K562 (cell line): Measurements from ENCODE around the gene NHLH1. TPM values are rescaled to one million over a fixed set of nuclear protein-coding genes. Genes with fewer than 3 reads are reported as not detected.

Source experiments
- EP400 ChIP-seq: fragments of 450-650 bp; IDR thresholded peaks from 2 replicates; pipeline ENCODE4 v1.6.1; 2017; ENCODE audit warnings: antibody characterized with exemption, mild to moderate bottlenecking, moderate library complexity
- EWSR1 ChIP-seq: fragments of 450-650 bp; IDR thresholded peaks from 2 replicates; pipeline ENCODE4 v1.6.1; 2018; ENCODE audit warnings: borderline replicate concordance, mild to moderate bottlenecking, low read depth, moderate library complexity; ENCODE audit not compliant: partially characterized antibody
- GABPB2 ChIP-seq: fragments of 250-450 bp; sonication (Bioruptor Pico); conservative IDR thresholded peaks from 2 replicates; pipeline ENCODE4 v1.5.1; 2021; ENCODE audit warnings: mild to moderate bottlenecking
- HDAC1 ChIP-seq, 2 experiments: fragments of 450-650 bp; IDR thresholded peaks; 2 replicates each; pipeline ENCODE4 v1.6.1; 2016 to 2017; ENCODE audit warnings: inconsistent platforms in 1 of 2, mild to moderate bottlenecking in 1 of 2, moderate library complexity in 1 of 2
- SP1 ChIP-seq: sonication (generic); formaldehyde crosslinking; IDR thresholded peaks from 2 replicates; pipeline ENCODE4 v1.8.1; 2022; ENCODE audit warnings: mild to moderate bottlenecking, missing genetic modification reagents
- TARDBP ChIP-seq: fragments of 450-650 bp; IDR thresholded peaks from 2 replicates; pipeline ENCODE4 v1.6.1; 2016
- TBL1XR1 ChIP-seq, 2 experiments: IDR thresholded peaks; 2 replicates each; pipeline ENCODE4 v1.6.1; 2012; ENCODE audit warnings: improper control_type of control experiment in 2 of 2, low read length in 2 of 2, mild to moderate bottlenecking in 1 of 2
- TCF3 ChIP-seq: sonication (generic); formaldehyde crosslinking; IDR thresholded peaks from 2 replicates; pipeline ENCODE4 v1.4.0; 2020; ENCODE audit warnings: mild to moderate bottlenecking, missing genetic modification reagents
- TGIF2 ChIP-seq: sonication (generic); formaldehyde crosslinking; IDR thresholded peaks from 2 replicates; pipeline ENCODE4 v1.8.1; 2022; ENCODE audit warnings: mild to moderate bottlenecking, missing genetic modification reagents, moderate library complexity
- ZNF354B ChIP-seq: fragments of 250-450 bp; sonication (Bioruptor Pico); IDR thresholded peaks from 2 replicates; pipeline ENCODE4 v1.4.0; 2020
- ZNF589 ChIP-seq: fragments of 200-800 bp; sonication (Bioruptor generic); IDR thresholded peaks from 2 replicates; pipeline ENCODE4 v1.6.1; 2016; ENCODE audit warnings: low read depth, missing genetic modification characterization, missing compliant biosample characterization
- ZNF668 ChIP-seq: fragments of 250-450 bp; sonication (Bioruptor Pico); IDR thresholded peaks from 2 replicates; pipeline ENCODE4 v1.8.0; 2022; ENCODE audit warnings: mild to moderate bottlenecking, inconsistent platforms
- polyA plus RNA-seq, 8 experiments: library from polyadenylated mRNA; depleted of rRNA in 4 of 8; stranded (reverse) in 5 of 8; unstranded in 3 of 8; fragments of >200 nt; fragmentation: Nextera tagmentation in 2 of 8; fragmentation: Illumina TruSeq in 1 of 8; extraction: Ambion mirVana in 2 of 8; extraction: Trizol in 1 of 8; gene quantifications; 2 replicates each; pipeline versions ENCODE4 v1.2.1 to v1.2.3, GENCODE V29; 2011 to 2014; ENCODE audit warnings: inconsistent platforms in 1 of 8, missing spikeins in 1 of 8
- total RNA-seq, 7 experiments: library from RNA; depleted of rRNA in 6 of 7; stranded (reverse); fragments of >200 nt in 6 of 7; fragmentation: Illumina TruSeq in 2 of 7; extraction: Trizol in 2 of 7; gene quantifications; 2 replicates each; pipeline versions ENCODE4 v1.2.1 to v1.2.3, GENCODE V29; 2011 to 2021; ENCODE audit warnings: low replicate concordance in 1 of 7
- TF ChIP-seq, protein P1 (sequence below): IDR thresholded peaks from 3 replicates; pipeline ENCODE4 v1.6.1; 2011; ENCODE audit warnings: borderline replicate concordance, mild to moderate bottlenecking; ENCODE audit not compliant: insufficient read length, insufficient read depth
- TF ChIP-seq, protein P2 (sequence below): fragments of 450-650 bp; conservative IDR thresholded peaks from 2 replicates; pipeline ENCODE4 v1.6.1; 2016; ENCODE audit warnings: missing genetic modification characterization, low read depth, mild to moderate bottlenecking, control low read depth, missing compliant biosample characterization
- TF ChIP-seq, protein P3 (sequence below), 2 experiments: fragments of 450-650 bp; conservative IDR thresholded peaks; 2 replicates each; pipeline ENCODE4 v1.6.1; 2017; ENCODE audit warnings: mild to moderate bottlenecking in 2 of 2, moderate library complexity in 2 of 2
- TF ChIP-seq, protein P4 (sequence below), 2 experiments: fragments of 450-650 bp; IDR thresholded peaks; 2 replicates each; pipeline ENCODE4 v1.6.1; 2018; ENCODE audit warnings: mild to moderate bottlenecking in 2 of 2, low read depth in 1 of 2; ENCODE audit not compliant: partially characterized antibody in 2 of 2

Gene NHLH1
- total and polyA plus RNA-seq, 9 of the 15 experiments (the other 6 are each of a cell fraction or from before 2014, with no cell fraction given), result 0.09 to 1.3 (median 0.35) TPM; not detected in 1

DNA sequence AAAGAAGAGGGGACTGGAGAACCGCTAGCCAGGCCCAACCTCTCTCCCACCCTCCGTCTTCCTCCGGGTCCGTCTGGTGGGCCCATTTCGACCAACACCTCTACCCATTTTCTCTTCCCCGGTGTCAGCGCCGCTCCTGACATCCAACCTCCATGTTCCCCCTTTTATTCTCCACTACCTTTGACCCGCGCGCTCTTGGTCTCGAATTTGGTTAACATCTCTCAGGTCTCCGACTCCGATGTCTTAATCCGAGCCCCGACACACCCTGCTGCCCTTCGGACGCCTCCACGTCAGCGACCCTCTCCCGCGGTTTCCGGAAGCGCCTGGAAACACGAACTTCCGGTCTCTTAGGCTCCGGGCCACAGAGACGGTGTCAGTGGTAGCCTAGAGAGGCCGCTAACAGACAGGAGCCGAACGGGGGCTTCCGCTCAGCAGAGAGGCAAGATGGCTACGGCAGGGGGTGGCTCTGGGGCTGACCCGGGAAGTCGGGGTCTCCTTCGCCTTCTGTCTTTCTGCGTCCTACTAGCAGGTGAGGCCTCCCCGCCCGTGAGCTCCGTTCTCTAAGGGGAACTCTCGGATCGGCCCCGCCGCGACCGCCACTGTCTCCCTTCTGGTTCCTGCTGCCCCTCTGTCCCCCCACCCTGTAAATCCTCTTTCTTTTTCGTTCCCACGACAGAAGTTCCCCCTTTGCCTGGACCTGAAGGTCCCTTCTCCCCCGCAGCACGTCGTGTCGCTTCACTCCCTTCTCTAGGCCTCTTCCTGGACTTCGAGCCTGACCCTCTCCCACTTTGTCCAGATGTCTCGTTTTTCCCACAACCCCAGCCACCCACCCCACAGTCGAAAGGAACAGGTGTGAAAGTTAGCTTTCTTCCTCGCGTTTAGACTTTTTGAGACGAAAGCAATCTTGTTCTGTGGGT is 23.7 kb upstream of the NHLH1 start, which contains the start of the genes COPA and NCSTN (continued):
- TF ChIP-seq SP1 (CRISPR knock-in tag) (peak; percentile 60; the same call in 1 of the 2 replicates), ZNF354B (CRISPR knock-in tag) (no peak), TARDBP (peak; percentile 73; the same call in 1 of the 2 replicates), GABPB2 (no peak), EWSR1 (no peak), HDAC1 (IDR thresholded peaks at IDR 0.05) (peak in 1 of 2 experiments; percentile 74; a peak in 3 of 4 replicates), TGIF2 (CRISPR knock-in tag) (no peak), TBL1XR1 (IDR thresholded peaks at IDR 0.05; ENCODE audit: low read length in 2 of 2) (0 out of 4 replicates have a peak, but pooled peaks of 1 of the 2 experiments have one; percentile 26), ZNF589 (CRISPR knock-in tag) (peak; percentile 63), ZNF668 (CRISPR knock-in tag) (no peak), TCF3 (CRISPR knock-in tag) (no peak; the same call in 1 of the 2 replicates), EP400 (peak; percentile 99)
- TF ChIP-seq, protein P1, sequence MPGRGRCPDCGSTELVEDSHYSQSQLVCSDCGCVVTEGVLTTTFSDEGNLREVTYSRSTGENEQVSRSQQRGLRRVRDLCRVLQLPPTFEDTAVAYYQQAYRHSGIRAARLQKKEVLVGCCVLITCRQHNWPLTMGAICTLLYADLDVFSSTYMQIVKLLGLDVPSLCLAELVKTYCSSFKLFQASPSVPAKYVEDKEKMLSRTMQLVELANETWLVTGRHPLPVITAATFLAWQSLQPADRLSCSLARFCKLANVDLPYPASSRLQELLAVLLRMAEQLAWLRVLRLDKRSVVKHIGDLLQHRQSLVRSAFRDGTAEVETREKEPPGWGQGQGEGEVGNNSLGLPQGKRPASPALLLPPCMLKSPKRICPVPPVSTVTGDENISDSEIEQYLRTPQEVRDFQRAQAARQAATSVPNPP, result no peak
- TF ChIP-seq, protein P2, sequence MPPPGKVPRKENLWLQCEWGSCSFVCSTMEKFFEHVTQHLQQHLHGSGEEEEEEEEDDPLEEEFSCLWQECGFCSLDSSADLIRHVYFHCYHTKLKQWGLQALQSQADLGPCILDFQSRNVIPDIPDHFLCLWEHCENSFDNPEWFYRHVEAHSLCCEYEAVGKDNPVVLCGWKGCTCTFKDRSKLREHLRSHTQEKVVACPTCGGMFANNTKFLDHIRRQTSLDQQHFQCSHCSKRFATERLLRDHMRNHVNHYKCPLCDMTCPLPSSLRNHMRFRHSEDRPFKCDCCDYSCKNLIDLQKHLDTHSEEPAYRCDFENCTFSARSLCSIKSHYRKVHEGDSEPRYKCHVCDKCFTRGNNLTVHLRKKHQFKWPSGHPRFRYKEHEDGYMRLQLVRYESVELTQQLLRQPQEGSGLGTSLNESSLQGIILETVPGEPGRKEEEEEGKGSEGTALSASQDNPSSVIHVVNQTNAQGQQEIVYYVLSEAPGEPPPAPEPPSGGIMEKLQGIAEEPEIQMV (tag), result peak; percentile 73; the same call in 1 of the 2 replicates
- TF ChIP-seq, protein P3, sequence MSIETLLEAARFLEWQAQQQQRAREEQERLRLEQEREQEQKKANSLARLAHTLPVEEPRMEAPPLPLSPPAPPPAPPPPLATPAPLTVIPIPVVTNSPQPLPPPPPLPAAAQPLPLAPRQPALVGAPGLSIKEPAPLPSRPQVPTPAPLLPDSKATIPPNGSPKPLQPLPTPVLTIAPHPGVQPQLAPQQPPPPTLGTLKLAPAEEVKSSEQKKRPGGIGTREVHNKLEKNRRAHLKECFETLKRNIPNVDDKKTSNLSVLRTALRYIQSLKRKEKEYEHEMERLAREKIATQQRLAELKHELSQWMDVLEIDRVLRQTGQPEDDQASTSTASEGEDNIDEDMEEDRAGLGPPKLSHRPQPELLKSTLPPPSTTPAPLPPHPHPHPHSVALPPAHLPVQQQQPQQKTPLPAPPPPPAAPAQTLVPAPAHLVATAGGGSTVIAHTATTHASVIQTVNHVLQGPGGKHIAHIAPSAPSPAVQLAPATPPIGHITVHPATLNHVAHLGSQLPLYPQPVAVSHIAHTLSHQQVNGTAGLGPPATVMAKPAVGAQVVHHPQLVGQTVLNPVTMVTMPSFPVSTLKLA (conservative IDR thresholded peaks at IDR 0.05), result peak; percentile 53 to 84
- TF ChIP-seq, protein P4, sequence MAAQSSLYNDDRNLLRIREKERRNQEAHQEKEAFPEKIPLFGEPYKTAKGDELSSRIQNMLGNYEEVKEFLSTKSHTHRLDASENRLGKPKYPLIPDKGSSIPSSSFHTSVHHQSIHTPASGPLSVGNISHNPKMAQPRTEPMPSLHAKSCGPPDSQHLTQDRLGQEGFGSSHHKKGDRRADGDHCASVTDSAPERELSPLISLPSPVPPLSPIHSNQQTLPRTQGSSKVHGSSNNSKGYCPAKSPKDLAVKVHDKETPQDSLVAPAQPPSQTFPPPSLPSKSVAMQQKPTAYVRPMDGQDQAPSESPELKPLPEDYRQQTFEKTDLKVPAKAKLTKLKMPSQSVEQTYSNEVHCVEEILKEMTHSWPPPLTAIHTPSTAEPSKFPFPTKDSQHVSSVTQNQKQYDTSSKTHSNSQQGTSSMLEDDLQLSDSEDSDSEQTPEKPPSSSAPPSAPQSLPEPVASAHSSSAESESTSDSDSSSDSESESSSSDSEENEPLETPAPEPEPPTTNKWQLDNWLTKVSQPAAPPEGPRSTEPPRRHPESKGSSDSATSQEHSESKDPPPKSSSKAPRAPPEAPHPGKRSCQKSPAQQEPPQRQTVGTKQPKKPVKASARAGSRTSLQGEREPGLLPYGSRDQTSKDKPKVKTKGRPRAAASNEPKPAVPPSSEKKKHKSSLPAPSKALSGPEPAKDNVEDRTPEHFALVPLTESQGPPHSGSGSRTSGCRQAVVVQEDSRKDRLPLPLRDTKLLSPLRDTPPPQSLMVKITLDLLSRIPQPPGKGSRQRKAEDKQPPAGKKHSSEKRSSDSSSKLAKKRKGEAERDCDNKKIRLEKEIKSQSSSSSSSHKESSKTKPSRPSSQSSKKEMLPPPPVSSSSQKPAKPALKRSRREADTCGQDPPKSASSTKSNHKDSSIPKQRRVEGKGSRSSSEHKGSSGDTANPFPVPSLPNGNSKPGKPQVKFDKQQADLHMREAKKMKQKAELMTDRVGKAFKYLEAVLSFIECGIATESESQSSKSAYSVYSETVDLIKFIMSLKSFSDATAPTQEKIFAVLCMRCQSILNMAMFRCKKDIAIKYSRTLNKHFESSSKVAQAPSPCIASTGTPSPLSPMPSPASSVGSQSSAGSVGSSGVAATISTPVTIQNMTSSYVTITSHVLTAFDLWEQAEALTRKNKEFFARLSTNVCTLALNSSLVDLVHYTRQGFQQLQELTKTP (IDR thresholded peaks at IDR 0.05; ENCODE audit: low read depth in 1 of 2, partially characterized antibody in 2 of 2), result peak in 1 of 2 experiments; percentile 74
